HG03457 (cell line): ENCODE measurements around the gene LYSMD2.
"Not testable (repeated sequence)": the region's sequence is repeated elsewhere in the genome, so short reads cannot be mapped to it uniquely, and the experiment has no call there.

Source experiments
- ATAC-seq: cut with Tn5 transposase; IDR thresholded peaks from one replicate; pipeline ENCODE4 v1.9.1; 2021; ENCODE audit warnings: moderate number of reproducible peaks; ENCODE audit not compliant: unreplicated experiment

The LYSMD2 gene, protein sequence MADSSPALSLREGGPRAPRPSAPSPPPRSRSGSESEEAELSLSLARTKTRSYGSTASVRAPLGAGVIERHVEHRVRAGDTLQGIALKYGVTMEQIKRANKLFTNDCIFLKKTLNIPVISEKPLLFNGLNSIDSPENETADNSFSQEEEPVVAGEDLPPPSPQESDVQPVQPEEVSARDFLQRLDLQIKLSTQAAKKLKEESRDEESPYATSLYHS

DNA sequence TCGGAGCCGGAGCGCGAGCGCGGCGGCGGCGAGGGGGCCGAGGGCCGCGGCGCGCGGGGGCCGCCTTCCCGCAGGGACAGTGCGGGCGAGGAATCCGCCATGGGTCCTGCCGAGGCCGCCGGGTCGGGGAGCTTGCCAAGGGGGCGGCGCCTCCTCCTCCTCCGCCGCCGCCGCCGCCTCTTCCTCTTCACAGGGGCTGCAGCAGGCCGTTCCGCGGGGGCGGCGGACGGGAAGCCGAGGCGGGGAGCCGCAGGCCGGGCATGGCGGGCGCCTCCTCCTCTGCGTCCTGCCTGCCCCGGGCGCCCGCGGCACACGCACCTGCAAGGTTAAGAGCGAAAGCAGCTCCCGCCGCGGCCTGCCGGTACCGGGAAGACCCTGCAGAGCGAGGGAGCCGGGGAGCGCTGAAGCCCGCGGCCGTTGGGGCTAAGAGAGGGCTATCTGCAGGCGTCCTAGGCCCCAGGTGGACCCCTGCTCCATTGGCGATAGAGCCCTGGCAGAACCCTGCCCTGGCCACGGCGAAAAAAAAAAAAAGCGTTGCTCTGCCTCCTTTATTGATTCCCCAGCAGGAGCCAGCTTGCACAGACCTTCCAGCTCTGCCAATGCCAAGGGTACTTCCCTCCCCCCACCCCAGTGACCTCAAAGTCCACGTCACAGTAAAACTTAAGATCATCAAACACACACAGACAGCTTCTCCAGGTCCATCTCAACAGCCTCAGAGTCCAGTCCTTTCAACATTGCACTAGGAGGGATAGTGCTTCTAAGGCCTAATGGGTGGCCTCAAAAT, at the start of gene LYSMD2:
Gene LYSMD2, minus strand, starts transcription at position 134 of the 784 bp plus-strand sequence. Its CDS starts 33 bp downstream, at position 101.
- no peak for ATAC-seq

DNA sequence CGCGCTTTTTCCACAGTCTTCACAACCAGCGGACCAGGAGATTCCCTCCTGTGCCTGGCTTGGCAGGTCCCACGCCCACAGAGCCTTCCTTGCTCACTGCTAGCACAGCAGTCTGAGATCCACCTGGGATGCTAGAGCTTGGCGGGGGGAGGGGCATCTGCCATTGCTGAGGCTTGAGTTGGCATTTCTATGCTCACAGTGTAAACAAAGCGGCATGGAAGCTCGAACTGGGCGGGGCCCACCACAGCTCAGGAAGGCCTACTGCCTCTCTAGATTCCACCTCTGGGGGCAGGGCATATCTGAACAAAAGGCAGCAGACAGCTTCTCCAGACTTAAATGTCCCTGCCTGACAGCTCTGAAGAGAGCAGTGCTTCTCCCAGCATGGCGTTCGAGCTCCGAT, 49.7 kb upstream of the LYSMD2 start:
- not testable (repeated sequence) for ATAC-seq

DNA sequence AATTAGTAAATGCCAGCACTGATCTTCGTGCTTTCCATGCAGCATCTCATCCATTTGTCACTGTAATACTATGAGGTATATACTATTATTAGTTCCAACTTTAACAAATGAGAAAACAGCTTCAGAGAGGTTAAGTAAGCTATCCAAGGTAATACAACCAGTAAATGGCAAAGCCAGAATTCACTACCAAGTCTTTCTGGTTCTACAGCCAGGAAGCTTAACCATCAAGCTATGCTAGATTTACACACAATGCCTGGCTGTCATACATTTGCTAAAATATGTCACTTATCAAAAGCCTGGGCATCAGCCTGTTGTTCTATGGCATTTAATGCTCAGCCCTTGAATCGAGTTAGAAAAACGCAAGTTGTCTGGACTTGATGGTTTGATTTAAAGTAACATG, 46.5 kb upstream of the LYSMD2 start:
- no peak for ATAC-seq

DNA sequence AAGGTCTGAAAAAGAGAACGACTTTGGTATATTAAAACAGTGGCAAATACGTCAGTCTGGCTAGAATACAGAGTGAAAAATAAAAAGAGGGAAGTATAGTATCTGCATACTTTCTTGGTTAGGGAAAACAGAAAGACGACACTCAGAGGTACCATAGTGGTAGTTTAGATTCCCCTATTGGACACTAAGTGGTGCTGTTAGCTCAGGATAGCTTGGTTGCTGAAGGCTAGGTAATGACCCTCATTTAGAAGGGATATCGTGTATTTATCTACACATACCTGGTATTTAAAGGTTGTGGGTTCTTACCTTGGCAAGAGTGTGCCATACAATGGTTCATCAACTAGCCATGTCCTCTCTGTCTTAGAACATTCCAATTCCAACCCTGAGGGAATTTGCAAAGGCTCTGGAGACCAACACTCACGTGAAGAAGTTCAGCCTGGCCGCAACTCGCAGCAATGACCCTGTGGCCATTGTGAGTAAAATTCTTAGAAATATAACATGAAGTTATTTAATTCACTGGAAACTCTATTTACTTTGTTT, 45.0 kb upstream of the LYSMD2 start:
- ATAC-seq = no peak

DNA sequence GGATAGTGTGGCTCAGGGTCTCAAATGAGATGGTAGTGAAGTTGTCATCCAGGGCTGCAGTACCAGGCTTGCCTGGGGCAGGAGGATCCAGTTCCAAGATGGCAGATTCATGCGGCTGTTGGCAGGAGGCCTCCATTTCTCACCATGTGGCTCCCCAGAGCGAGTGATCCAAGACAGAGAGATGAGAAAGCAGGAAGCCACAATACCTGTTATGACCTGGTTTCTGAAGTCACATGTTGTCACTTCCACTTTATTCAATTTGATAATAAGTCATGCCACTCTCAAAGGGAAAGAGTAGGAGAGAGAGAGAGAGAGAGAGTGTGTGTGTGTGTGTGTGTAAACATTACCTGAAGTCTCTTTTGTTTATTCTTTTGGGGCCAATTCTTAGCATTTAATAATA, 44.1 kb upstream of the LYSMD2 start:
- ATAC-seq = no peak

DNA sequence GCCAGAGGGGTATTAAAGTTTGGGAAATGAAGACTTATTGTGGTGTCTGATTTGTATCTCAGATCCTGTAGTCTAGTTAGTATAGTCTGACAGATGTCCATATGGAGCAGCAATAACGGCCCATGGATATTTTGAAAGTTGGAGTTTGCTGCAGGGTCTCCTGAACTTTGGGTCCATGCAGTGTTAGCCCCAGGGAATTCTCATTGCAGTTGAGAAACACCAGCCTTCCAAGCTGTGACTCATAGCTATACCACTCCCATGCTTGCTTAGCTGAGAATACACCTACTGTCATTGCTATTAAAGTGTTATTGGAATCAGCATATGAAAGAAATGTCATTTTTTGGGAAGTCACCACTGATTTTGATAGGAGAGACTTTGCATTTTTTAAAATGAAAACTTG, 43.2 kb upstream of the LYSMD2 start:
- no peak for ATAC-seq

DNA sequence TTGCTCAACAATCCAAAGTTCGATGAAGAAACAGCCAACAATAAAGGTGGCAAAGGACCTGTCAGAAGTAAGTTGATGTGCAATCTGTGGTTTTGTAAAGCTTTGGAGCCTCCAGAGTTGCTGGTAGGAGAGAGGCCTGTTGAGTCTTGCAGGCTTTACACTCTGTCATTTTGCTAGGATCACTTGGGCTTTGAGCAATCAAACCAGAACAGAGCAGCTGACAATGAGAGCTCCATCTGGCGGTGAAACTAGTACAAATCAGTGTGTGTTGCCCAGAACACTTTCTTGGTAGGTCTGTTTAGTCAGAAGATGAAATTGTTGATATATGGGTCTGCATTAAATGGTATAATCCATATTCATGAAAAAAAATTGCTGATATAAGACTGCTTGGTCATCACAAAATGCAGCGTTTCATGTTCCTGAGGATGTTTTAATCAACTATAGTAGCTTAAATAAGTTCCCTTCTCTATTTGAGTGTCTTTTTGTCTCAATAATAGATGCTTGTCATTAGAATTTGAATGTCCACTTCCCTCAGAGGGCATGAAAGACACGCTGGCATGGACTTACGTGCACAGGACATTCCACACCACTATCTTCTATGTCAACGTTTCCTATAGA, 39.6 kb upstream of the LYSMD2 start:
- no peak for ATAC-seq

DNA sequence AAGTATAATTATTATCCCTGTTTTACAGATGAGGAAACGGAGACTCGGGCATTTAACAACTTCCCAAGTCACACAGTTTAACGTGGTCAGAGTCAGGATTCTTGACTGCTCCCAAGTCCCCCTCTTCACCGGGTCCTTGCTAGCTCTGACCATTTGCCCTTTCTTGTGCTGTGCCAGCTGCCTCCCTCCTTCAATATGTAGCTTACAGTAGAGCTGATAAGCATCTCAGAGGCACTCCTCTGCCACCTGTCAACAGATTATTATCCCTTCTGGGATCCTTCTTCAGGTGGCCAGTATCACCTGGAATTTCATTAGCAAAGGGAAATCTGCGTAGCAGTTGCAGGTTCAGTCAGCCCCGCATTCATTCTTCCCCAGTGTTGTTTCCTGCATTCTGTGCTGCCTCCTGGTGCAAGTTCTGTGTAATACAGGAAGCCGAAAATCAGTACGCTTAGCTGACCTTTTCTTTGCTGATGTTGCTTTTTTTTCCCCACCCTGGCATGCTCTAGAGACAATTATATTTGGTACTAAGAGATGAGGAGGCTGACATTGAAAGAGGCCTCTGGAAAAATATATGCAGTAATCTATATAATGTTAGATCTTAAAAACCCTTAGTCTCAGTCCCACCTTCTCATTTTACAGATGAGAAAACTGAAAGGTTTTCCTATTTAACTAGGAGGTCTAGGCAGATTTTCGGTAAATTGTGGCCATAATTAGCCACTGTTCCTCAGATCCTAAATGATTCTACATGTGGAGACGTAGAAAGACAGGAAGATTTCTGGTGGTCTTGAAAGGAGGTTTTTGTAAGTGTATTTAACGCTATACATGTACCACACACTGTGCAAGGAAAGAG, 38.7 kb upstream of the LYSMD2 start:
- no peak for ATAC-seq

DNA sequence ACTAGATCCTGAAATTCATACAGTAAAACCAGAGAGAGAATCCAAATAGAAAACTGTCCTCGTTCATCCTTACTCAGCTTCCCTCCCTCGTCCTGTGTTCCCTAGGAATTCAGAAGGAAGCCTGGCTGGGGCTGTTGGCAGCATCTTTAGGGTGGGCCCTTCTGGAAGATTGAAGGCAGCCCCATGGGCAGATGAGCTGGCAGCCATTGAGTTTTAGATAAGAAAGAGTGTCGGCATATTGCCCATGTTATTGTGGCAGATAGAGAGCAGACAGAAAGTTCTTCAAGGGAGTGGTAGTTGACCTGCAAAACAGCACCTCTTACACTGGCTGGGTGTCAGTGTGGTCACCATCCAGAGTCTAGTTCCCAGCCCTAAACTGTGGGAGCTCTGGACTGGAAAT, 37.5 kb upstream of the LYSMD2 start:
- ATAC-seq = no peak

DNA sequence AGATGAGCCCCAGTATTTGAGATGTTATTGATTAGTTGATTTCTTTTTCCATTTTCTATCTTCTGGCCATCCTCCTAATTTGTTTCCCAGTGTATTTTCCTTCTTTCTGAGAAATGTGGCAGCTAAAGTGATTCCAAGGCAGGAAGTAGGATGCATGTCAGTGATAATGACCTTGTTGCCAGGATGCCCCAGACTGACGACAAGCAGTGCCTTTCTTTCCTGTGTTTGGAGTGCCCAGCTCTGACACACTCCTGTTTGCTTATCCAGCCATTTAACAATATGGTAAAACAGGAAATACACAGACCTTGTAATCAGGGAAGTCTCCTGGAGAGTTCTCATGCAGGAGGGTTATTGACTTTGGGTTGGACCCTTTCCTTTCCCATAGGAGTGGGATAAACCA, 34.3 kb upstream of the LYSMD2 start:
- ATAC-seq = no peak

DNA sequence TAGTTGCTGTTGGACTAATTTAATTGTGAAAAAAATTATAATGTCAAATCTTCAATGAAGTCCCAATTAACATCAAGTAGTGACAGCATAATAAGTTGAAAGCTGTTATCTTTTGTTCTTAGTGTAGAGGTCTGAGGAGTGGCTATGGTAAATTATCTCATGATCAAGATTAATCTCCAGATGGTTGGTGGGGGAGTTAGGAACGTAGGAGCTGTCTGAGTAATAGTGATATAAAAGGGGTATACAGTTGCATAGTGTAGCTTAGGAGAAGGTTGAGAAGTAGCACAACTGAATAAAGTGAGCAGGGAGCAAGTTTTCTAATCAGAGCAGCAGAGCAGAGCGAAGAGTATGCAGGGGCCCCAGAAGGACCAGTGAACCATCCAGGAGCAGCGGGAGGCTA, 33.4 kb upstream of the LYSMD2 start:
- ATAC-seq = no peak

DNA sequence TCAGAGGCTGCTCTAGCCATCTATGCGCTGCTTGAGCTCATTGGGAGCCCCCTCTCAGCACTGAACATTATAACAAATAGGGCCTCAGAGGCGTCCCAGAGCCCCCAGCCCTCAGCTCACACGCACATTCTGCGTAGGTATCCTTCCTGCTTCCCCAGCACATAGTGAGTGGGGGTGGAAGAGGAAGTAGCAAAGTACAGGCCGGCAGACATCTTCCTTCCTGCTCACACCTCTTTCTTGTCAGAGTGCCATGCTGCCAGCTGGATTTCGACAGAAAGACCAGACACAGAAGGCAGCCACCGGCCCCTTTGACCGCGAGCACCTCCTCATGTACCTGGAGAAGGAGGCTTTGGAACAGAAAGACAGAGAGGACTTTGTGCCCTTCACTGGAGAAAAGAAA, 30.6 kb upstream of the LYSMD2 start:
- ATAC-seq = no peak

DNA sequence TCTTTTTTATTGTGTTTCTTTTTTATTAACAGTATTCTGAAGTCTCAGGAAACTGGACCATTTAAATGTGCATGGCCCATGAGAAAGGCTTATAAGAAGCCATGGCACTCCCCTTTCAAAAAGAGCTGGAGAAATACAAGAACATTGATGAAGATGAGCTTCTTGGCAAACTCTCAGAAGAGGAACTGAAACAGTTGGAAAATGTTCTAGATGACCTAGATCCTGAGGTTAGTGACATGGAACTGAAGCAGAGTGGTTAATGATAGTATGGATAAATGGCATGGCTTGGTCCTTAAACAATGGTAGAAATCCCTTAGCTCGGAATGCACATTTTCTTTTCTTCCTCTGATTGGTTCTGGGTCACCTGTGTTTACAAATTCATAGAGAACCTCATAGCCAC, 28.9 kb upstream of the LYSMD2 start:
- no peak for ATAC-seq

DNA sequence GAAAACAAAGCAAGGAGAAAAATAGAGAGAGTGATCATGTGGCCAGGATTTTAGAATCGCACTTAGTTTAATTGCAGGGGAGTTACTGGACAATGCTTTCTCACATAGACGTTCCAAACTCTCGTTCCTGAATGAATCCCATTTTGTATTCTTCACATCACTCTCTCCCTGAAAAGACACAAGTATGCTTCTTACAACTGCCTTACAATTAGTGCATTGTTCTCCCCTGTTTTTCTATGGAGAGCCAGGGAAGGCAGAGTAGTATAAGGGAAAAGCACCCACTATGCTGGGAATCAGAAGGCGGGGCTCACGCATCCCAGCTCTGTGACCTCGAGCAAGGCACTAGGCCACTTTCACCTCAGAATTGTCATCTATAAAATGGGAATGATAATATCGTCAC, 28.3 kb upstream of the LYSMD2 start:
- ATAC-seq = no peak

DNA sequence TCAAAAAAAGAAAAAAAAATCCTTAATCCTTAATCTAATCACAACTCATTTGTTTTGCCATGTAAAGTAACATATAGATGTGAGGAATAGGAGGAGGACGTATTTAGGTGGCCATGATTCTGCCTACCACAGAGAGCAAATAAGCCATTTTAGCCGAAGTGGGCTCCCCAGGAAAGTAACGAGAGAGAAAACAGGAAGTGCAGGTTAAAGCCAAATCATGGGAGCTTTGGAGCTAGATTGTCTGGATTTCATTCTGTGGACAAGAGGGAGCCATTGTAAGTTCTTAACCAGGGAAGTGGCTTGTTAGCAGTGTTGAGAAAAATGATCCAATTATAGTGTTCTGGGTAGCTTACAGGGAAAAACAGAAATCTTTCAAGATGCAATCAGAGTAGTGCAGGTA, 23.4 kb upstream of the LYSMD2 start:
- no peak for ATAC-seq

DNA sequence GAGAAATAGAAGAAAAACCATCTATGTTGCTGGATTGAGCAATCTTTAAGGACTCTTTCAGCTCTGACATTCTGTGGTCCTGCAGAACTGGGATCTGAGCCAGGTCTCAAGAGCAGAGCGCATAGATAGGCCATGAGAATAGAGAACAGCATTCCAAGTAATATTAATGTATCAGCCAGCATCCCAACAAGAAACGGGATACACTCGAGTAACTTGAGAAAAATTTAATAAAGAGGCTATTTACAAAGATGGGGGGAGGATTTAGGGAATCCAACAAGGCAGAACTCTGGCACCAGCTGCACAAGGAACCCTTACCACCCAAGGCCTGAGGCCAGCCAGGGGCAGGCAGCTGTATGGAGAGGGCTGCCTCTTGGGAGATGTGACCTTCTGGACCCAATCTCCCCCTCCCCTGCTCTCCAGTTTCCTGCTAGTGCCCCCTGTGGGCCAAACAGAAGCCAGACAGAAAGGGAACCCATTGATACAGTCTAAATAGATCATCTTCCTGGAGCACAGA, 22.2 kb upstream of the LYSMD2 start:
- ATAC-seq = no peak

DNA sequence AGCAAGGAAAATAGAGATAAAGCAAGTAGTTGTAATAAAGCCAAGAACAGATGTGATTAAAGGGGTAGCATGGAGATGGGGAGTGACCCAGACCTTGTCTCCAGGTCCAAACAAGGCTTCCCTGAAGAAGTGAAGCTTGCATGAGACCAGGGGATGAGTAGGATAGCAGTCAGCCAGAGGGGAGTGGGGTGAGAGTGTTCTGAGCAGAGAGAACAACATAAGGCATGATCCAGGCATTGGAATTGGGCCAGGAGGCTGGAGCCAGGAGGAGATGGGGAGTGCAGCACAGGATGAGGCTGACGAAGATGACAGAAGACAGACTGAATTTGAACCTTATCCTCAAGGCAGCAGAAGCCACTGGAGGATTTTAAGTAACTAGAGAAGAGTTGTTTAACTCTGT, 21.2 kb upstream of the LYSMD2 start:
- no peak for ATAC-seq

DNA sequence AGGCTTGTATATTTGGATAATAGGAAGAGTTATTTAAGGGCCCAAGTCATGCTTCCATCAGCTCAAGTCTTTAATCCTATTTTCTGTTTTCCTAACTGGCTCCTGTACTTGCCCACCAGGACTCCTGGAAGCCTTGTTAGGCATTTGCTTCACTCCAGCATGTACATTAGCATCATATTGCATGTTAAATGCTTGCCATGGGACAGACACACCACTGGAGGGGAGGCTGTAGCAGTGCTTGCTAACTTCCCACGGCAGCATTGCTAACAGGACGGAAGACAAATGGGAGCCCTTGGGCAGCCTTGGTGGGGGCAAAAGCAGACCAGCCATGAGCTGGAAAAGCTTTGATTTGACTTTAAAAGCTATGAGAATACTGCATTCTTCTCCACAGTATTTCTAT, 20.0 kb upstream of the LYSMD2 start:
- no peak for ATAC-seq

DNA sequence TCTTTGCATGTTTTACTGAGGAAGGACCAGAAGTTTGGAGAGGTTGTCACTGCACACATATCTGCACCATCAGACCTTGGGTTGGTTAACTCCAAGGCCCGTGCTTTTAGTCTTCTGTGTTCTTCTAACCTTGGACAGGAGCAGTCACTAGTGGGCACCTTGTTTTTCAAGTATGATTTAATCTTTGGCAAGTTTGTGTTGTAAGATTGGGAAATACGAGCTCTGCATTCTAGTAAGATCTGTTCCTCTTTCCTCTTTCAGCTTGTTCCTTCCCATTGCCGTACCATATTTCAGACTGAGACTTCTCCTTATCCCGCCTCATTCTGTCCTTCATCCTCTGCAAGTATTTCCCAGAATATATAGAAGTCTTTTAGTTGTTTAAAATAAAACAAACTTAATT, 19.0 kb upstream of the LYSMD2 start:
- ATAC-seq = no peak

DNA sequence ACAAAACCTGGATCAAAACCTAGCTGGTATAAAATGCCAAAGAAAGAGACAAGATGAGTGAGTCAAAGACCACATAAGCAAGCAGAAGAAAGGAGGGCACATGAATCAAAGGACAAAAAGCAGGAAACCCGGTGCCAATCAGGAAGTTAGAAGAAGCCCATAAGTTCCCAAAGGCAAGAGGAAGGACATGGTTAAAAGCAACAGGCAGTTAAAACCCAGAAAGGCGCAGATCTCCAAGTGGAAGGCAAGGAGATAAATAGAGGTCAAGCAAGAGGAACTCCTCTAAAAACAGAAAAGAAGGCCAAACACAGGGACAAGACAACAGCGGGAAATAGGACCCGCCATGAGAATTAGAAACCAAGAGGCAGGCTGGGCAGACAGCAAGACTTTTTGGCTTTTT, 18.3 kb upstream of the LYSMD2 start:
- no peak for ATAC-seq

DNA sequence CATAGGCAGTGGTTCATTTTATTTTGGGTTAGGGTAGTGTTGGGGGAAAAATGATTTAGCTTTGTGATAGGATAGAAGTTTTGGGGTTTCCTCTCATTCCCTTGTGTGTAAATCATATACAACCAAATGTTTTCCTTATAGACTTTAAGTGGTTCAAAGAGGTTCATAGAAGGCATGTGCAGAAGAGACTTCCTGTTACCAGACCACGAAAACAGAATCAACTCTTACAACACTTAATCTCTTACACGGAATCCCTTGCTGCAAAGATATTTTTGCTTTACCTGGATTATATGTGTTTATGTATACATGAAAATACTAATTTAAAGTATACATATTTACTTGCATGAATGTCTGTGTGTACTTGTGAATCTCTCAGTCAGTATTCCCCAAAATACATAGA, 16.8 kb upstream of the LYSMD2 start:
- no peak for ATAC-seq
